GM23338 (cell line): ENCODE results near the gene FAM50A. TPM values are rescaled to one million over a fixed set of nuclear protein-coding genes. Genes with fewer than 3 reads are reported as not detected.

ENCODE experiments used
- ATAC-seq: fragments of 200-7000 bp; cut with Tn5 transposase; 3 replicates; pipeline ENCODE4 v1.9.1; 2020
- DNase-seq: peaks from one replicate; pipeline ENCODE4 v3.0.0-alpha.2; 2015; ENCODE audit warnings: low spot score
- H2AFZ ChIP-seq: fragments of 200-600 bp; sonication (generic); 2 replicates; pipeline ENCODE4 v1.8.0; 2016; ENCODE audit warnings: antibody characterized with exemption, mild to moderate bottlenecking, moderate library complexity
- H3F3A ChIP-seq: fragments of 200-600 bp; sonication (generic); replicated peaks from 2 replicates; pipeline ENCODE4 v1.8.0; 2017; ENCODE audit warnings: antibody characterized with exemption, mixed run types, low read depth
- H3K27ac ChIP-seq: fragments of 200-600 bp; sonication (generic); 2 replicates; pipeline ENCODE4 v1.6.1; 2016; ENCODE audit warnings: low read depth
- H3K27me3 ChIP-seq: fragments of 200-600 bp; sonication (generic); 2 replicates; pipeline ENCODE4 v1.8.0; 2016; ENCODE audit warnings: mild to moderate bottlenecking, mixed run types, moderate library complexity; ENCODE audit not compliant: insufficient read depth
- H3K36me3 ChIP-seq: fragments of 200-600 bp; sonication (generic); 2 replicates; pipeline ENCODE4 v1.8.0; 2016; ENCODE audit warnings: mild to moderate bottlenecking; ENCODE audit not compliant: insufficient read depth
- H3K4me1 ChIP-seq: fragments of 200-600 bp; sonication (generic); 2 replicates; pipeline ENCODE4 v1.8.0; 2016; ENCODE audit warnings: mild to moderate bottlenecking, moderate library complexity; ENCODE audit not compliant: insufficient read depth
- H3K4me2 ChIP-seq: fragments of 200-600 bp; sonication (generic); 2 replicates; pipeline ENCODE4 v1.7.1; 2017; ENCODE audit warnings: mixed run types
- H3K4me3 ChIP-seq: fragments of 200-600 bp; sonication (generic); 2 replicates; pipeline ENCODE4 v1.6.1; 2016; ENCODE audit warnings: mixed run types
- H3K79me2 ChIP-seq: fragments of 200-600 bp; sonication (generic); replicated peaks from 2 replicates; pipeline ENCODE4 v1.8.0; 2017; ENCODE audit warnings: mild to moderate bottlenecking; ENCODE audit not compliant: insufficient read depth
- H3K9me2 ChIP-seq: fragments of 200-600 bp; sonication (generic); 2 replicates; pipeline ENCODE4 v1.8.0; 2017; ENCODE audit not compliant: insufficient read depth
- H4K20me1 ChIP-seq: fragments of 200-600 bp; sonication (generic); replicated peaks from 2 replicates; pipeline ENCODE4 v1.8.0; 2017; ENCODE audit warnings: mild to moderate bottlenecking; ENCODE audit not compliant: insufficient read depth
- H3K27ac Mint-ChIP-seq: 2 replicates; pipeline ENCODE4 v1.8.0; 2020; ENCODE audit warnings: inconsistent platforms, mild to moderate bottlenecking, moderate library complexity, mixed read lengths
- H3K27me3 Mint-ChIP-seq: 3 replicates; pipeline ENCODE4 v1.8.0; 2022; ENCODE audit warnings: low read depth, mild to moderate bottlenecking, moderate library complexity, mixed read lengths, inconsistent platforms; ENCODE audit not compliant: insufficient read depth, poor library complexity
- H3K36me3 Mint-ChIP-seq: 3 replicates; pipeline ENCODE4 v1.8.0; 2021; ENCODE audit warnings: low read depth, mild to moderate bottlenecking, inconsistent platforms, moderate library complexity, mixed read lengths
- H3K4me1 Mint-ChIP-seq: 3 replicates; pipeline ENCODE4 v1.8.0; 2020; ENCODE audit warnings: mild to moderate bottlenecking, inconsistent platforms, mixed read lengths
- H3K4me3 Mint-ChIP-seq: 3 replicates; pipeline ENCODE4 v1.8.0; 2021; ENCODE audit warnings: moderate library complexity, mild to moderate bottlenecking, inconsistent platforms, mixed read lengths
- H3K9me3 Mint-ChIP-seq: 3 replicates; pipeline ENCODE4 v1.8.0; 2020; ENCODE audit warnings: moderate library complexity, mild to moderate bottlenecking, inconsistent platforms, mixed read lengths
- CTCF ChIP-seq, 2 experiments: fragments of 200-600 bp in 1 of 2; sonication (generic) in 1 of 2; conservative IDR thresholded peaks; 2 replicates each; pipeline versions ENCODE4 v1.5.1 to v1.6.1; 2016 to 2017; ENCODE audit warnings: antibody characterized with exemption in 2 of 2, low read depth in 2 of 2, mild to moderate bottlenecking in 2 of 2, moderate library complexity in 1 of 2
- ETS1 ChIP-seq: IDR thresholded peaks from 2 replicates; pipeline ENCODE4 v1.6.1; 2016; ENCODE audit warnings: antibody characterized with exemption
- EZH2 ChIP-seq: fragments of 200-600 bp; sonication (generic); IDR thresholded peaks from one replicate; pipeline ENCODE4 v1.8.0; 2017; ENCODE audit warnings: antibody characterized with exemption, mild to moderate bottlenecking, low read depth; ENCODE audit not compliant: unreplicated experiment
- EZH2phosphoT487 ChIP-seq: fragments of 200-600 bp; sonication (generic); IDR thresholded peaks from one replicate; pipeline ENCODE4 v1.8.1; 2018; ENCODE audit warnings: antibody characterized with exemption; ENCODE audit not compliant: unreplicated experiment
- POLR2AphosphoS5 ChIP-seq: IDR thresholded peaks from 2 replicates; pipeline ENCODE4 v1.6.1; 2016; ENCODE audit warnings: antibody characterized with exemption, low read depth
- STAT1 ChIP-seq: IDR thresholded peaks from one replicate; pipeline ENCODE4 v1.6.1; 2016; ENCODE audit warnings: antibody characterized with exemption; ENCODE audit not compliant: unreplicated experiment
- ZNF114 ChIP-seq: fragments of 250-450 bp; sonication (Bioruptor Pico); IDR thresholded peaks from 2 replicates; pipeline ENCODE4 v1.5.0; 2020; ENCODE audit warnings: mild to moderate bottlenecking, moderate library complexity
- ZNF462 ChIP-seq: fragments of 250-450 bp; sonication (Bioruptor Pico); IDR thresholded peaks from 2 replicates; pipeline ENCODE4 v1.5.0; 2020; ENCODE audit warnings: mild to moderate bottlenecking, moderate library complexity
- polyA plus RNA-seq: library from polyadenylated mRNA; unstranded; fragments of >200 nt; fragmentation: Nextera tagmentation; extraction: Ambion mirVana; gene quantifications from 2 replicates; pipeline ENCODE4 v1.2.1, GENCODE V29; 2016
- total RNA-seq: library from RNA; depleted of rRNA; stranded (reverse); fragments of >200 nt; shearing (Covaris generic); gene quantifications from 2 replicates; pipeline ENCODE4 v1.2.3, GENCODE V29; 2014

Gene FAM50A
- total and polyA plus RNA-seq, 2 experiments from 2014 or later, result 23.9 to 77.6 TPM

- Histone ChIP-seq H3K4me2 (peak overlapping the region; percentile 80), H3K27me3 (no peaks in the 10 kb centered on the region), H3K36me3 (no peaks in the 10 kb centered on the region), H3K9me2 (no peaks in the 10 kb centered on the region), H3F3A (no peaks in the 10 kb centered on the region), H3K27ac (no peak overlapping the region), H3K79me2 (no peaks in the 10 kb centered on the region), H2AFZ (no peak overlapping the region), H3K4me1 (no peaks in the 10 kb centered on the region), H3K4me3 (peak overlapping the region; percentile 56), H4K20me1 (no peaks in the 10 kb centered on the region; the same call in 1 of the 2 replicates)
- TF ChIP-seq ZNF462 (CRISPR knock-in tag), result no peak
- TF ChIP-seq STAT1, result no peak
- TF ChIP-seq ZNF114 (CRISPR knock-in tag), result no peak
- no peak for TF ChIP-seq ETS1
- TF ChIP-seq EZH2, result no peak
- no peak for TF ChIP-seq CTCF (conservative IDR thresholded peaks at IDR 0.05; ENCODE audit: low read depth in 2 of 2)
- TF ChIP-seq EZH2phosphoT487, result no peak
- no peak for TF ChIP-seq POLR2AphosphoS5
- Mint-ChIP-seq H3K4me3 (peak overlapping the region; percentile 65), H3K36me3 (peaks cover 5% of the 10 kb centered on the region; the same call in 2 of the 3 replicates), H3K27ac (no peak overlapping the region), H3K4me1 (peaks cover 10% of the 10 kb centered on the region; the same call in 2 of the 3 replicates), H3K9me3 (no peaks in the 10 kb centered on the region), H3K27me3 (peaks cover 14% of the 10 kb centered on the region)
- ATAC-seq (no peak; the same call in 2 of the 3 replicates), DNase-seq (peak; percentile 17)
Measured at GRCh38 chrX:154485150-154486051, 41.5 kb downstream of the FAM50A start.
